ENCODE results near the gene CFAP100. TPM values are rescaled to one million over a fixed set of nuclear protein-coding genes. Genes with fewer than 3 reads are reported as not detected.

CFAP100 gene
- total RNA-seq, 3 donors from 2014 or later (not counting 1 experiment from before 2014, with no cell fraction given), result not detected

- Histone ChIP-seq H3K27me3 (ENCODE audit: control insufficient read depth, insufficient read depth, low read length) (no peaks in the 10 kb centered on the region), H3K4me1 (ENCODE audit: control insufficient read depth, insufficient read depth, low read length) (peaks cover 27% of the 10 kb centered on the region), H3K36me3 (ENCODE audit: control insufficient read depth, insufficient read depth, low read length) (peaks cover 93% of the 10 kb centered on the region), H3K4me3 (ENCODE audit: low read length) (no peak overlapping the region), H3K27ac (ENCODE audit: low read length) (no peak overlapping the region), H3K9me3 (ENCODE audit: control insufficient read depth, insufficient read depth, low read length) (no peaks in the 10 kb centered on the region)
- H3K4me3 Mint-ChIP-seq, result no peak overlapping the region
- H3K4me1 Mint-ChIP-seq, result peaks cover 31 to 44% of the 10 kb centered on the region in 2 donors
- no peaks in the 10 kb centered on the region for H3K27me3 Mint-ChIP-seq (ENCODE audit: low read depth in 2 of 2)
- H3K9me3 Mint-ChIP-seq, result no peaks in the 10 kb centered on the region
- ATAC-seq (no peak), DNase-seq (no peak)
- peaks cover 8% of the 10 kb centered on the region for H3K36me3 Mint-ChIP-seq
- intact Hi-C loops (cut with micrococcal nuclease), result no loop called here
- TF ChIP-seq, protein P1, sequence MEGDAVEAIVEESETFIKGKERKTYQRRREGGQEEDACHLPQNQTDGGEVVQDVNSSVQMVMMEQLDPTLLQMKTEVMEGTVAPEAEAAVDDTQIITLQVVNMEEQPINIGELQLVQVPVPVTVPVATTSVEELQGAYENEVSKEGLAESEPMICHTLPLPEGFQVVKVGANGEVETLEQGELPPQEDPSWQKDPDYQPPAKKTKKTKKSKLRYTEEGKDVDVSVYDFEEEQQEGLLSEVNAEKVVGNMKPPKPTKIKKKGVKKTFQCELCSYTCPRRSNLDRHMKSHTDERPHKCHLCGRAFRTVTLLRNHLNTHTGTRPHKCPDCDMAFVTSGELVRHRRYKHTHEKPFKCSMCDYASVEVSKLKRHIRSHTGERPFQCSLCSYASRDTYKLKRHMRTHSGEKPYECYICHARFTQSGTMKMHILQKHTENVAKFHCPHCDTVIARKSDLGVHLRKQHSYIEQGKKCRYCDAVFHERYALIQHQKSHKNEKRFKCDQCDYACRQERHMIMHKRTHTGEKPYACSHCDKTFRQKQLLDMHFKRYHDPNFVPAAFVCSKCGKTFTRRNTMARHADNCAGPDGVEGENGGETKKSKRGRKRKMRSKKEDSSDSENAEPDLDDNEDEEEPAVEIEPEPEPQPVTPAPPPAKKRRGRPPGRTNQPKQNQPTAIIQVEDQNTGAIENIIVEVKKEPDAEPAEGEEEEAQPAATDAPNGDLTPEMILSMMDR (IDR thresholded peaks at IDR 0.05), result no peak
- WGBS (ENCODE audit: insufficient coverage), result 80% methylated on average over 19 of the region's 19 CpGs
- peak overlapping the region in 1 of 2 donors; percentile 60 for H3K27ac Mint-ChIP-seq
These were observed 72.3 kb downstream of the CFAP100 start for GRCh38 chr3:126466886-126467610.

DNA sequence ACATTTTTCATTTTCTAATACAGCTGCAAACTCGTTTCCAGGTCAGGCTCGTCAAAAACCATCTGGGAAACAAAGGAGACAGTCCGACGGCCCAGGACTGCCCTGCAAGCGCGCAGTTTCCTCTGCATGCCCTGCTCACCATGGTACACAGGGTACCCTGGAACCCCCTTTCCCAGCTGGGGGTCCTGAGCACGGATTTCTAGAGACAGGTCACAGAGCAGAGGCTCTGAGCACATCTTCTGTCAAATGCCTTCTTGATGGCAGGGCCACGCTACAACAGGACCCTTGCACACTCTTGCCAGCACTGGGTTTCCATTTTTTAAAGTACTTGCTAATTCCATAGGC lies 72.9 kb downstream of the CFAP100 start:
- Mint-ChIP-seq H3K4me3 (no peak overlapping the region), H3K9me3 (no peaks in the 10 kb centered on the region), H3K27ac (no peak overlapping the region), H3K27me3 (ENCODE audit: low read depth in 2 of 2) (no peaks in the 10 kb centered on the region), H3K4me1 (peaks cover 37 to 50% of the 10 kb centered on the region in 2 donors), H3K36me3 (peaks cover 8% of the 10 kb centered on the region)
- TF ChIP-seq, protein P1 (IDR thresholded peaks at IDR 0.05), result no peak
- Histone ChIP-seq H3K4me3 (ENCODE audit: low read length) (no peak overlapping the region), H3K9me3 (ENCODE audit: control insufficient read depth, insufficient read depth, low read length) (no peaks in the 10 kb centered on the region), H3K27me3 (ENCODE audit: control insufficient read depth, insufficient read depth, low read length) (no peaks in the 10 kb centered on the region), H3K36me3 (ENCODE audit: control insufficient read depth, insufficient read depth, low read length) (peaks cover 89% of the 10 kb centered on the region), H3K27ac (ENCODE audit: low read length) (no peak overlapping the region), H3K4me1 (ENCODE audit: control insufficient read depth, insufficient read depth, low read length) (peaks cover 32% of the 10 kb centered on the region)
- 86% methylated on average over 8 of the region's 8 CpGs for WGBS (ENCODE audit: insufficient coverage)
- ATAC-seq (no peak), DNase-seq (no peak)
- intact Hi-C loops (cut with micrococcal nuclease), result no loop called here

DNA sequence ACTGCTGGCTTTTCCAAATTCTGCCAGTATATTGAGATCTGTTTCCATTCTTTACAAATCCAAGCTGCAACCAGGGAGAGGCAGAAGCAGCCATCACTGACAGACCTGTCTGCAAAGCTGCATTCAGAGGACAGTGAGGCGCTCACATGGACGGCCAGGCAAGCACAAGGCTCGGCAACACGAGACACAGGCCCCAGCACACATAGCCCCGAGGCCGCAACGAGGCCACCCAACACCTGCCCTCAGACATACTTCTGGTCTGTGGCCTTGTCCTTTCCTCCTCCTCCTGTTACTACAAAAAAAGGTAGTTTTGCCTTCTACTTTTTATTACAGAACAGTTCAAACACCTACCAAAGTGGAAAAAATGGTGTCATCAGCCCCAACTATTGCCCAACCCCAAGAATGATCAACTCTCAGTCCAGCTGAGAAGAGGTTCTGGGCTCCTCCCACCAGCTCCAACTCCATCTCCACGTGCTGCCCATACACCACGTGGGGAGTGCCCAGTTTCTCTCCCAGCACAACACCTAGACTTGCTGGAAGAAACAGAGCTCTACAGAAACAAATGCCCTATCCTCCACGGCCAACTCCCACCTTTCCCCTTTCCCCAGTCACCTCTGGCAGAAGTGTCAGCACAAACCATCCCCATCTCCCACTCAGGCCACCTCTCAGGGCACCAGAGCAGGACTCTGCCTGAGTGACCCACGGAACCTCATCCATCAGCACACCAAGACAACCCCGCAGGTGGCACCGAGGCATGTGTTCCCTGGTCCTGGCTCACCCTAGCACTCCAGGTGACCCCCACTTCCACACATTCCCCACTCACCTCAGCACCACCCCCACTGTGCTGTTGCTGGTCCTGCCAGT lies 73.6 kb downstream of the CFAP100 start:
- DNase-seq (no peak), ATAC-seq (no peak)
- intact Hi-C loops (cut with micrococcal nuclease), result no loop called here
- Histone ChIP-seq H3K4me3 (ENCODE audit: low read length) (no peak overlapping the region), H3K27ac (ENCODE audit: low read length) (no peak overlapping the region), H3K9me3 (ENCODE audit: control insufficient read depth, insufficient read depth, low read length) (no peaks in the 10 kb centered on the region), H3K27me3 (ENCODE audit: control insufficient read depth, insufficient read depth, low read length) (no peaks in the 10 kb centered on the region), H3K36me3 (ENCODE audit: control insufficient read depth, insufficient read depth, low read length) (peaks cover 84% of the 10 kb centered on the region), H3K4me1 (ENCODE audit: control insufficient read depth, insufficient read depth, low read length) (peaks cover 39% of the 10 kb centered on the region)
- Mint-ChIP-seq H3K27ac (peak overlapping the region; percentile 18 to 74), H3K4me1 (peaks cover 43 to 56% of the 10 kb centered on the region in 2 donors), H3K9me3 (no peaks in the 10 kb centered on the region), H3K27me3 (ENCODE audit: low read depth in 2 of 2) (no peaks in the 10 kb centered on the region), H3K36me3 (peaks cover 8% of the 10 kb centered on the region), H3K4me3 (no peak overlapping the region)
- TF ChIP-seq, protein P1 (IDR thresholded peaks at IDR 0.05), result no peak
- 87% methylated on average over 13 of the region's 13 CpGs for WGBS (ENCODE audit: insufficient coverage)

Measured in natural killer cell (primary cell).